ENCODE measurements around the gene PPP2R2B.

The PPP2R2B gene

GRCh38 chr5:146873186-146873917 lies 5.2 kb downstream of the PPP2R2B start:
- TF ChIP-seq, protein P1, sequence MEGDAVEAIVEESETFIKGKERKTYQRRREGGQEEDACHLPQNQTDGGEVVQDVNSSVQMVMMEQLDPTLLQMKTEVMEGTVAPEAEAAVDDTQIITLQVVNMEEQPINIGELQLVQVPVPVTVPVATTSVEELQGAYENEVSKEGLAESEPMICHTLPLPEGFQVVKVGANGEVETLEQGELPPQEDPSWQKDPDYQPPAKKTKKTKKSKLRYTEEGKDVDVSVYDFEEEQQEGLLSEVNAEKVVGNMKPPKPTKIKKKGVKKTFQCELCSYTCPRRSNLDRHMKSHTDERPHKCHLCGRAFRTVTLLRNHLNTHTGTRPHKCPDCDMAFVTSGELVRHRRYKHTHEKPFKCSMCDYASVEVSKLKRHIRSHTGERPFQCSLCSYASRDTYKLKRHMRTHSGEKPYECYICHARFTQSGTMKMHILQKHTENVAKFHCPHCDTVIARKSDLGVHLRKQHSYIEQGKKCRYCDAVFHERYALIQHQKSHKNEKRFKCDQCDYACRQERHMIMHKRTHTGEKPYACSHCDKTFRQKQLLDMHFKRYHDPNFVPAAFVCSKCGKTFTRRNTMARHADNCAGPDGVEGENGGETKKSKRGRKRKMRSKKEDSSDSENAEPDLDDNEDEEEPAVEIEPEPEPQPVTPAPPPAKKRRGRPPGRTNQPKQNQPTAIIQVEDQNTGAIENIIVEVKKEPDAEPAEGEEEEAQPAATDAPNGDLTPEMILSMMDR (IDR thresholded peaks at IDR 0.05; ENCODE audit: low read depth, low read length) = no peak
- no peak overlapping the region for H3K4me3 ChIP-seq (ENCODE audit: low read depth, low read length)

- no peak overlapping the region for H3K4me3 ChIP-seq (ENCODE audit: low read depth, low read length)
- TF ChIP-seq, protein P1 (IDR thresholded peaks at IDR 0.05; ENCODE audit: low read depth, low read length) = no peak
These were observed 6.4 kb downstream of the PPP2R2B start for GRCh38 chr5:146872188-146872587.

DNA sequence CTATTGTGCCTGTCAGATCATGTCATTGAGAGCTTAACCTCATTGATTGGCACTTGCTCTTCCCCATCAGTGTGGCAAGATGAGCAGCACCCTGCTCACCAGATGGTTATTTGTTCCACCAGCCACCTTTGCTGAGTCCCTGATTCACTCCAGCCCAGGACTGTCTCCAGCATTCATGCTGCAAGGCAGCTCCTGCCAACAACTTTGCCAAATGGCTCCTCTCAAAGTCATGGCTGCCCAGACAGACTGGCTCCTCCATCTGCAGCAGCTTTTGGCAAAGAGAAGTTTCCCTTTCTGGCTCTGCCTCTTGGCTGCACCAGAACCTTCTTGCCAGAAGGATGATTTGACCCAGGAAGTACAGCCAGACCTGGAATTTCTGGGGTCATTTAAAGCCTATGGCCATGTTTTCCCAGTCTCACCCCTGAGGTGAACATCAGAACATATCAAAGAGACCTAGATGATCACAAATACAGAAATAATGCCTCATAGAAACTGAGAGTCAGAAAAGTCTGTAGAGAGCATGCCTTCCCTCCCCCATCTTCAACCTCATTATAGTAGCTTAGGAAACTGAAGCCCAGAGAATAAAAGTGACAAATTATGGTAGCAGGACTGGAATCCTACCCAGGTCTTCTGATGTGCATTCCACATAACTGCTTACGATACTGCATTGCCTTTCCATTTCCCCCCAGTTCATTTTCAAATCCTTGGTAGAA lies 10.4 kb downstream of the PPP2R2B start:
- no peak overlapping the region for H3K4me3 ChIP-seq (ENCODE audit: low read depth, low read length)
- TF ChIP-seq, protein P1 (IDR thresholded peaks at IDR 0.05; ENCODE audit: low read depth, low read length) = no peak

DNA sequence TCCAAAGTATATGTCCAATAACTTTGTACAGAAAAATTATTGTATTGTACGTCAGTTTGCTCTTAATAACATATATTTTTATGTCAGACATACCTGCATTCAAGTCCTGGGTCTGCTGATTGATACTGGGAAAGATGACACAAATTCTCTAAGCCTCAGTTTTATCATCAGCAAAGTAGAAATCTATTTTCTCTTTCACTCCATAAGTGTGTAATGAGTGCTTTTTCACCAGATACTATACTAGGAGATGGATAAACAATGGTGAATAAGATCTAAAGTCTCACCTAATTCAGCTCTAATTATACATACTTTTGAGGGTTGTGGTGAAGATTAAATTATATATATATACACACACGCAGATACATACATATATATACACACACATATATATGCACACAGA lies 12.3 kb downstream of the PPP2R2B start:
- H3K4me3 ChIP-seq (ENCODE audit: low read depth, low read length) = no peak overlapping the region
- TF ChIP-seq, protein P1 (IDR thresholded peaks at IDR 0.05; ENCODE audit: low read depth, low read length) = no peak

DNA sequence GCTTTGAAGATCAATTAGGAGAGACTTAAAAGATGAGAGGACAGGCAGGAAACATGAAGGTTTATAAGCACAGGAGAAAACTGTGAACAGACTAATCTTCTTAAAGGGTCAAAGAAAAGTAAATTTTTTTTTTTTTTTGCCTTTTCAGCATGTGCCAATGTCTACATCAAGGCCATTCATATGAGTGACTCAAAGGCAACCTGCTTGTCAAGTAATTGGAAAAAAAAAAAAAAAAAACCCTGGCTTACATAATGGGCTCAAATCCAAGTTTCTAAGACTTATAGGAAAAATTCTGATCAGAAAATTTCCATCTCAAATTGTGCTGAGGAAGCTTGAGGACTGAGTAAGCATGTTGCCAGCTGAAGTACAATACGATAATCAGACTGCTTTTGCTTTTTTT lies 15.9 kb downstream of the PPP2R2B start:
- TF ChIP-seq, protein P1 (IDR thresholded peaks at IDR 0.05; ENCODE audit: low read depth, low read length) = no peak
- no peak overlapping the region for H3K4me3 ChIP-seq (ENCODE audit: low read depth, low read length)

DNA sequence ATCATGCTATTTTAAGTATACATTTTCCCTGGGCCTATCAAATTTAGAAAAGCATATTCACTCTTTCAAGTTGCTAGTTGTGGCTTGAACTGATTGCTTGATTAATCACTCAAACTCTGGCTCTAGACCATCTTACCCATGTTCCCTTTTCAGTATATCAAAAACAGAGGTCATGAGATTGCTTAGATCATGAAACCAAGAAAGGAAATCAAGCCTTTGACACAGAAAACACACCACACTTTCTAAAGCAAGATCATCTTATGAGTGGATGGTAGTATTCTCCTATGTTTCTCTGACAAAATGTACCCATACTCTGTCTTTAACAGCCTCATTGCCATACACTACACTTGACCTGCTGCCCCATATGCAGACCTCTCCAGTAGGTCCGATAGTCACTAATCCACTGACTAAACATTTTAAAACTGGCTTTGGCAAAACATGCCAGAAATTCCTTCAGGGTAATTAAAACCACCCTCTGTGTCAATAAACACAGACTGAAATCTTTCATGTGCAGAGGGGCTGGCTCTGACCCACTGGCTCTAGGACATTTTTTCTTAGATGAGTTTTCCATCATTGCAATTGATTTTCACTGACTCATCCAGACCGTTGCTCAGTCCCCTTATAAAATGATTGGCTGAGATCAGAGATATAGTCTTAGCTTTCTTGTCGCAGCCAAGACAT lies 18.2 kb downstream of the PPP2R2B start:
- H3K4me3 ChIP-seq (ENCODE audit: low read depth, low read length) = no peak overlapping the region
- TF ChIP-seq, protein P1 (IDR thresholded peaks at IDR 0.05; ENCODE audit: low read depth, low read length) = no peak

- H3K4me3 ChIP-seq (ENCODE audit: low read depth, low read length) = no peak overlapping the region
- TF ChIP-seq, protein P1 (IDR thresholded peaks at IDR 0.05; ENCODE audit: low read depth, low read length) = no peak
These were observed 26.5 kb downstream of the PPP2R2B start for GRCh38 chr5:146852089-146852488.
